Activated T-cell treated with anti-CD3 and anti-CD28 coated beads, Interleukin-2, amount 50 U/mL, for 4 hours (primary cell): ENCODE data around the gene C2CD4A. TPM values are rescaled to one million over a fixed set of nuclear protein-coding genes. Genes with fewer than 3 reads are reported as not detected.

Experiments
- ATAC-seq, 2 donors: fragments of 200-7000 bp; cut with Tn5 transposase; one replicate each; pipeline ENCODE4 v1.10.0; 2021
- DNase-seq: peaks from one replicate; pipeline ENCODE4 v3.0.0-alpha.2; 2020
- H3K27me3 Mint-ChIP-seq: one replicate; pipeline ENCODE4 v1.8.0; 2021; ENCODE audit warnings: low read depth, mixed read lengths
- H3K36me3 Mint-ChIP-seq: one replicate; pipeline ENCODE4 v1.8.0; 2022; ENCODE audit warnings: mixed read lengths; ENCODE audit not compliant: insufficient read depth
- H3K4me1 Mint-ChIP-seq: one replicate; pipeline ENCODE4 v1.8.0; 2021; ENCODE audit warnings: low read depth, mixed read lengths
- H3K4me3 Mint-ChIP-seq: one replicate; pipeline ENCODE4 v1.8.0; 2021; ENCODE audit warnings: mild to moderate bottlenecking, moderate library complexity, mixed read lengths
- H3K9me3 Mint-ChIP-seq: one replicate; pipeline ENCODE4 v1.8.0; 2021; ENCODE audit warnings: mixed read lengths
- total RNA-seq, 3 donors: library from RNA; stranded (reverse); gene quantifications; one replicate each; pipeline ENCODE4 v1.2.1, GENCODE V29; 2021

Gene C2CD4A
- total RNA-seq, 3 donors from 2014 or later, result 0.43 to 1.0 (median 0.69) TPM

DNA sequence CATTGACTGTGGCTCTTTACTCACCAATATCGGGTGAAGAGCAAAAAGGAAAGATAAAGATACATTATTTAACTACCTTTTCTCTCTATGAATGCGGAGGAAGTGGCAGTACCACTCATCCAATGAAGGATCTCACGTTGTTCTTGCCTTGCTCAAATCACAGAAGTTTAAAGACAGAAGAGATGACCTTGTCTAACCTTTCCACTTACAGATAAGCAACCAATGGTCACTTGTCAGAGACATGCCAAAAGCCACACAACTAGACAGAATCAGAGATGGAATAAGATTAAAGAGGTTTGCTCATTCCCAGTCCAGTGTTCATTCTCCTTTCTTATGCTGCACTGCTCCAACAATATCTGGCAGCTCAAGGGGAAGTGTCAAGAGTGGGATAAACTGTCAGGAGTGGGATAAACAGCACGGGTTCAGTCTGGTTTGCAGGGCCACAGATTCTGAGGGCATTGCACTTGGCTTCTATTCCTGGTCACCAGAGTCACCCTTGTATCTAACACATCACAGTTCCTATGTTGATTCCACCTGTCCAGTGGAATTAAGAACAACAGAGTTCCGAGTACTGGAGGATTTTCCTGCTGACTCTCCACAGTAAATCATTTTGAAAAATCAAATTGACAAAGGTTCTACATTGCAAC is 13.2 kb upstream of the C2CD4A start:
- H3K27me3 Mint-ChIP-seq, result no peaks in the 10 kb centered on the region
- H3K9me3 Mint-ChIP-seq, result no peaks in the 10 kb centered on the region
- ATAC-seq, result no peak
- no peak for DNase-seq
- H3K36me3 Mint-ChIP-seq, result peaks cover 10% of the 10 kb centered on the region
- no peak overlapping the region for H3K4me3 Mint-ChIP-seq
- peaks cover 52% of the 10 kb centered on the region for H3K4me1 Mint-ChIP-seq

DNA sequence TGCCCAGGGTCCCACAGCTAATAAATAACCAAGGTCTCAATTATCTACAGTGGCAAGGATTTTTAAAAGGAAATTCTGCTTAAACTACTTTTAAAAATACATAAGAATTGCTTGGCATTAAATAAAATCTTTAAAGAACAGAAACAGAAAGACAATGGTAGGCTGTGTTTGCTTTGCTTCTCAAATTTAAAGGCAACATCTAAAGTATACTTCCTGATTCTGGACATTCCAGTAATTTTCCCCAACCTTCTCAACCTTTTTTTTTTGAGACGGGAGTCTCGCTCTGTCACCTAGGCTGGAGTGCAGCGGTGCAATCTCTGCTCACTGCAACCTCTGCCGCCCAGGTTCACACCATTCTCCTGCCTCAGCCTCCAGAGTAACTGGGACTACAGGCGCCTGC is 11.8 kb upstream of the C2CD4A start:
- no peak for ATAC-seq
- H3K9me3 Mint-ChIP-seq, result no peaks in the 10 kb centered on the region
- H3K27me3 Mint-ChIP-seq, result no peaks in the 10 kb centered on the region
- peaks cover 54% of the 10 kb centered on the region for H3K4me1 Mint-ChIP-seq
- H3K4me3 Mint-ChIP-seq, result no peak overlapping the region
- peaks cover 5% of the 10 kb centered on the region for H3K36me3 Mint-ChIP-seq
- no peak for DNase-seq

DNA sequence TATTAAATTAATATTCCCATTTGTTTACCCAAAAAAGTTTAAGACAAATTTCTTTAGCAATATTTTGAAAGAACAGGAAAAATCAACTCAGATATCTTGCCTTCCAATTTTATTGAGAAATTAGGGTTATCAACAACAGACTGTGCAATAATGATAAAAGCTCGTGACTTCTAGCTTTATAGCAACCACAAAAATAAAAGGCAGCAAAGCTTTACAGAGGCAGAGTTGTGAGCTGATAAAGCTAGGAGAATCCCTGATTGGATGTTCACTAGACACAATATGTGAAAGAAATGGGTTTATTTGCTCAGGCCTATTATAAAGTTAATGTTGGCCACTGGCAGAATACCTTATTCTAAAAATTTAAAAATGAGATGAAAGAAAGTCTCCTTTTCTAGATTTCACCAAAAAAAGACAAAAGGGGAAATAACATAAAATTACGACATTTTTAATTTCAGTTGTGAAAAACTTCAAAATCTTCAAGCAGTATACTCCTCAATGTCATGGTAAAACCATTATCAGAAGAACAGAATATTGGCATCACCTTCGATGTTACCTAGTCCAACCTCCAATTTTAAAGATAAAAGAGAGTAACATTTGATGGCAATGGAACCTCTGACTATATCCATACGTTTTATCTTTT is 9.3 kb upstream of the C2CD4A start:
- no peak for DNase-seq
- H3K36me3 Mint-ChIP-seq, result peaks cover 4% of the 10 kb centered on the region
- H3K9me3 Mint-ChIP-seq, result no peaks in the 10 kb centered on the region
- no peak overlapping the region for H3K4me3 Mint-ChIP-seq
- peaks cover 60% of the 10 kb centered on the region for H3K4me1 Mint-ChIP-seq
- H3K27me3 Mint-ChIP-seq, result no peaks in the 10 kb centered on the region
- ATAC-seq, result no peak

DNA sequence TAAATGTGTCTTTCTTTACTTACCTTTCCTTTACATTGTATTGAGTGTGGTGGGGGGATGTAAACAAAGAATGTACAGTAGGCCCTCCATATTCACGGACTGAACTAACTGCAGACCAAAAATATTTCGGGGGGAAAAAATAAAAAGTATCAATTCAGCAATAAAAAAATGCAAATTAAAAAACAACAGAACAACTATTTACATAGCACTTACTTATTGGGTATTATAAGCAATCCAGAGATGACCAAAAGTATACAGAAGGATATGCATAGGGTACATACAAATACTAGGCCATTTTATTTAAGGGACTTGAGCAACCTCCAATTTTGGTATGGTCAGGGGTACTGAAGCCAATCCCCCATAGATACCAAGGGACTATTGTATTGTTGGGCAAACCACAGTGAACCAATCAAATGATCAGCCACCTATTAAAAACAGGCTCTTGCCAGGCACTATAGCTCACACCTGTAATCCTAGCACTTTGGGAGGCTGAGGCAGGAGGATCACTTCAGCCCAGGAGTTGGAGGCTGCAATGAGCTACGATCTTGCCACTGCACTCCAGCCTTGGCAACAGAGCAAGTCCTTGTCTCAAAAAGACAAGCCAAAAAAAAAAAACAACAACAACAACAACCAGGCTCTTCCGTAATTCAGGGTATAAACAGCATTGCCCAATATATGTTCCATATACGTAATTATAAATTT is 8.3 kb upstream of the C2CD4A start:
- Mint-ChIP-seq H3K36me3 (peaks cover 4% of the 10 kb centered on the region), H3K27me3 (no peaks in the 10 kb centered on the region), H3K9me3 (no peaks in the 10 kb centered on the region), H3K4me1 (peaks cover 58% of the 10 kb centered on the region), H3K4me3 (peak overlapping the region; percentile 98)
- ATAC-seq, result no peak
- DNase-seq, result no peak

DNA sequence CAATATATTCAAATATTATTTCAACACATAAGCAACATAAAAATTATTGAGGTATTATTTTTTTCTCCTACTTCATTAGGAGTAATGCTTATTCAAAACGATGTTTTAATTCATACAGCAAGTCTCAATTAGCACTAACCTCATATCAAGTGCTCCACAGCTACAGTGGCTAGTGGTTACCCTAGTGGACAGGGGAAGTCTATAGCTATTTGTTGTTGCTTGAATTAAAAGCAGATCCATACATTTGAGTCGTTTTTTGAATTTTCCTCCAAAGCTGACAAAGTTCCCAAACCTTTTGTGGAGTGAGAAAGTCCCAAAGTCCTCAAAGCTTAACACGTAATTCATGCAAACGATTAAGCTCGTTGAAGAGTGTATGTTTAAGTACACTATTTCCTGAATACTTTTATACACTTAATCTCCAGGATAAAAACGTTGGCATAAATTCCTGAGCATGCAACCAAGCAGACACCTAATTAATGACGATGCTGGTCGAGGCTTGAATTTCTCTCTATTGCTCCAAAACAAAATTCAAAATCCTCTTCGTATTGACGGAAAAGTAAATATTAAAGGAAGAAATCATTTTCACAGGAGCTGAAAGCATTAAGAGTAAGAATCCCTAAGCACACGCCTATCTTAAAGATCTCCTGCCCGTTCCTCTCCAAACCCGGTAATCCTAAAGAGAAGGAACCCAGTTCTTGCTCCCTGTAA is 7.5 kb upstream of the C2CD4A start:
- peaks cover 52% of the 10 kb centered on the region for H3K4me1 Mint-ChIP-seq
- no peak for DNase-seq
- H3K36me3 Mint-ChIP-seq, result peaks cover 4% of the 10 kb centered on the region
- H3K9me3 Mint-ChIP-seq, result no peaks in the 10 kb centered on the region
- ATAC-seq, result no peak
- peak overlapping the region; percentile 98 for H3K4me3 Mint-ChIP-seq
- H3K27me3 Mint-ChIP-seq, result no peaks in the 10 kb centered on the region

DNA sequence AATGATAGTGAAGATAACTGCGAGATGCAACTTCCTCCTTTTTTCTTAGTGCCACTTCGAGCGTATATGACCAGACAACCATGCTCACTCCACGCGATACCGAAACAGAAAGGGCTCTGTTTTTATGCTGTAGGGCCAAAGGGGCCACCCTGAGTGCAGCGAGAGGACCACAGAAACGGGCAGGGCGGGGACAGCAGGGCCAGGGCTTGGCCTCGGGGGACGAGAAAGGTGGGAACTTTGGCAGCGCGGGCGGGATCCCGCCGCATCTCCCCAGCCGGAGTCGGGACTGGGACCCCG is 7.0 kb upstream of the C2CD4A start:
- no peaks in the 10 kb centered on the region for H3K27me3 Mint-ChIP-seq
- ATAC-seq (peak; percentile 73 to 74), DNase-seq (peak; percentile 35)
- H3K36me3 Mint-ChIP-seq, result peaks cover 4% of the 10 kb centered on the region
- peaks cover 47% of the 10 kb centered on the region for H3K4me1 Mint-ChIP-seq
- H3K4me3 Mint-ChIP-seq, result peak overlapping the region; percentile 98
- no peaks in the 10 kb centered on the region for H3K9me3 Mint-ChIP-seq

DNA sequence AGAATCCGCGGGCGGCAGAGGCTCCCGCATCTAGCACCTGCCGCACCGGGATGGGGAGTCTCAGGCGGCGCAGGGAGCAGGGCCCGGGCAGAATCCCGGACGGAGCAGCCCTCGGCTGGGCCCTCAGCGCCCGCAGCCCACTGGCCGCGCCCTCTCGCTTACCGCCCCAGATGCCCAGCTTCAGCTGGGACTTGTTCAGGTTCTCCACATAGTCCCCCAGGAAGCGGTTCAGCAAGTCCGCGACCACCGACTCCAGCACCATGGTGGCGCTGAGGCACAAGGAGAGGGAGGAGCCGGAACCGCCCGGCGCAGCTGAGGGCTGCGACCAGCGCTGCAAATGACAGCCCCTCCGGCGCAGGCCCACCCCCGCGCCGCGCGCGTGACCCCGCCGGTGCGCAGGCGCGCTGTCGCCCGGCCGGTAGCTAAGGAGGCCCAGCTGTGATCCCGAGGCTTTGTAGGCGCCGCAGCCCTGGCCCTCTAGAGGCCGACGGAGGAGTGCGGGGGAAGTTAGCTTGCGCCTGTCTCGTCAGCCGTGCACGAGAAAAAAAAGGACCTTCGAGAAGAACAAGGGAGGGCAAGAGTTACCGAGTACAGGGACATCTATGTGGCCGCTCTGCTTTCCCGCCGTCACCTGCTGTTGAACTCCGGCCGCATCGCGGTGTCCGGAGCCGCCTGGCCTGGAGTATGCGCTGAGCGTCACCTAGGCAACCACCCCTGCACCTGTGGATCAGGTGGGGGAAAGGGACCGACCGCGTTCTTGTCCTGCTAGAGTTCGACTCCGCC is 6.5 kb upstream of the C2CD4A start, which contains the start of gene VPS13C:
TSS of gene VPS13C (minus strand) at position 335 of the 783 bp plus-strand sequence. CDS start at position 262, 73 bp downstream.
- Mint-ChIP-seq H3K36me3 (peaks cover 4% of the 10 kb centered on the region), H3K4me1 (peaks cover 45% of the 10 kb centered on the region), H3K27me3 (no peaks in the 10 kb centered on the region), H3K9me3 (no peaks in the 10 kb centered on the region), H3K4me3 (peak within 1 kb of the TSS; percentile 98)
- ATAC-seq (peak; percentile 91 to 93), DNase-seq (peak; percentile 85)

DNA sequence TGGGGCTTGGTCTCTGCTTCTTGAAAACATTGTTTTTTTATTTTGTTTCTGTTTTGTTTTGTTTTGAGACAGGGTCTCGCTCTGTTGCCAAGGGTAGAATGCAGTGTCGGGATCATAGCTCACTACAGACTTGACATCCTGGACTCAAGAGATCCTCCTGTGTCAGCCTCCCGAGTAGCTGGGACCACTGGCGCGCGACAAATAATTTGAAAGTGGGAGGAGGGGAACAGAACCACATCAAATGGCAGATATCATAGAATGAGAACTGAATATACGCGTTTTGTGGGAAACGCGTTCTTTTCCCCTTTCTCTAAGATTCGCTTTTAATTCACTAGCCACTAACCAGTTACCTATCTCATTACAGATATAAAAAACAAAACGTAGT is 5.9 kb upstream of the C2CD4A start:
- peaks cover 39% of the 10 kb centered on the region for H3K4me1 Mint-ChIP-seq
- ATAC-seq (peak; percentile 22 to 27), DNase-seq (no peak)
- H3K27me3 Mint-ChIP-seq, result no peaks in the 10 kb centered on the region
- peaks cover 4% of the 10 kb centered on the region for H3K36me3 Mint-ChIP-seq
- peak overlapping the region; percentile 98 for H3K4me3 Mint-ChIP-seq
- no peaks in the 10 kb centered on the region for H3K9me3 Mint-ChIP-seq

DNA sequence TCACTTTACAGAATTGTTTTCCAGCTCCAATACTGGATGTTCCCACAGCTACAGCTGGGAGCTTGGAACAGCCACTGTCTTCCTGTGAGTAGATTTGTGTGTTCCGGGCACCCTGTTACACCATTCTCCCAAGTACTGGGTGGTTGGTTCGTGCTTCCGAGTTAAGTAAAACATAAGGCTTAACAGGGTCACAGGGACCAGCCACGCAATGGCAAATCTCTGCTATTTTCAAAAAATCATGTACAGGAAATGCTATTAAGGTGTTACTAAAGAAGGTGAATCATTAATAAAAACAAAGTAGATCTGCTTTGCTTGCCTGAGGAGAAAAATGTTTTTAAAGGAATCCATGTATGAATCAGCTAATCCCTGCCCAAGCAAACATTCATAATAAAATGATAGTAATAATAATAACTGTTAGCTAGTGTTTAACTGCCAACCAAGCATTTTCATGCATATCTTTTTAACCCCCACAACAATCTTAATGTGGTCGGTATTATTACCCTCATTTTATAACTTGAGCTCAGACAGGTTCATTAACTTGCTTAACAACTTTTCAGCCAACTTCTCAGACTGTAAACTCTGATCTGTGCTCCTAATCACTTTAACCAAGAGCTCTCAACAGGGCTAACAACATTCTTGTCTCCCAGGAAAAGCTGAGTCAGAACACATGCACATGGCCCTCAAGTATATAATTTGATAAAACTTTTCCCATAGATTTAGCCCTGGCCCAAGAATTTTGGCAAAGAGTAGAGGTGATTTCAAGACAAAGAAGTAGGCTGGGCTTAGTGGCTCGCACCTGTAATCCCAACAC is 2.7 kb upstream of the C2CD4A start:
- no peak for ATAC-seq
- no peak for DNase-seq
- Mint-ChIP-seq H3K9me3 (no peaks in the 10 kb centered on the region), H3K4me1 (peaks cover 40% of the 10 kb centered on the region), H3K27me3 (peaks cover 18% of the 10 kb centered on the region), H3K4me3 (no peak overlapping the region), H3K36me3 (no peaks in the 10 kb centered on the region)

DNA sequence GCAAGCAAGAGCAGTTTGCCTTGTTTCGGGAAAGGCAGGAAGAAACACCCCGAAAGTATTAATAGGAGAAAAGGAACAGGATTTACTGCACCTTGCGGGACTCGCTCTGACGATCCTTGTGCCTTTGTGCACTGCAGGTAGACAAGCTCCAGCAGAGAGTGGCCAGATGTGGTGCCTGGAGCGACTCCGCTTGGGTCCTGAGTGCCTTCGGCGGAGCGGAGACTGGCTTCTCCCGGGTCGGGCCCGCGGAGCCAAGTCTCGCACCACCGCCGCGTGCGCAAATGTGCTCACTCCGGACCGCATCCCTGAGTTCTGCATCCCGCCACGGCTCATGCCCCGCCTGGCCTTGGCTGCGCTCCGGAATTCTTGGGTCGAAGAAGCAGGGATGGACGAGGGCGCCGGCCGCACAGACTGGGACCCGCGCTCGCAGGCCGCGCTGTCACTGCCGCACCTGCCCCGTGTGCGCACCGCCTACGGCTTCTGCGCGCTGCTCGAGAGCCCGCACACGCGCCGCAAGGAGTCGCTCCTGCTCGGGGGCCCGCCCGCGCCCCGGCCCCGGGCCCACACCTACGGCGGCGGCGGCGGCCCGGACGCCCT is 769 bp downstream of the C2CD4A start:
- H3K9me3 Mint-ChIP-seq, result no peaks in the 10 kb centered on the region
- ATAC-seq, result peak; percentile 74 to 75
- H3K36me3 Mint-ChIP-seq, result no peaks in the 10 kb centered on the region
- DNase-seq, result no peak
- peak overlapping the region; percentile 82 for H3K4me3 Mint-ChIP-seq
- peaks cover 23% of the 10 kb centered on the region for H3K4me1 Mint-ChIP-seq
- H3K27me3 Mint-ChIP-seq, result peaks cover 19% of the 10 kb centered on the region

DNA sequence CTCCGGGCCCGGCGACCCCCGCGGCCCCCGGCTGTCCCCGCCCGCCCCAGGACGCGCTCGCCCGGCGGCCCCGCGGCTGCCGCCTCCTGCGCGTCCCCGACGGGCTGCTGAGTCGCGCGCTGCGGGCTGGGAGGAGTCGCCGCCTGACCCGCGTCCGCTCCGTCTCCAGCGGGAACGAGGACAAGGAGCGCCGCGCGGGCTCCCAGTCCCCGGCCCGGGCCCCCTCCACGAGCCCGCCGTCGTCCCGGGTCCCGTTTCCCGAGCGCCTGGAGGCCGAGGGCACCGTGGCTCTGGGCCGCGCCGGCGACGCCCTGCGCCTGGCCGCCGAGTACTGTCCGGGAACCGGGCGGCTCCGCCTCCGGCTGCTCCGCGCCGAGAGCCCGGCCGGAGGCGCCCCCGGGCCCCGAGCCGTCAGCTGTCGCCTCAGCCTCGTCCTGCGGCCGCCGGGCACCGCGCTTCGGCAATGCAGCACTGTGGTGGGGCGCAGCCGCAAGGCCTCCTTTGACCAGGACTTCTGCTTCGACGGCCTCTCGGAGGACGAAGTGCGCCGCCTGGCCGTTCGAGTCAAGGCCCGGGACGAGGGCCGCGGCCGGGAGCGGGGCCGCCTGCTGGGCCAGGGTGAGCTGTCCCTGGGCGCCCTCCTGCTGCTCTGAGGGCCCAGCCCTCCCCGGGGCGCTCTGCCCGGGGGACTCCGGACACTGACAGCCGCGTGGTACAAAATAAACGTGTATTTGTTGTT is 1.5 kb downstream of the C2CD4A start:
- peaks cover 20% of the 10 kb centered on the region for H3K4me1 Mint-ChIP-seq

DNA sequence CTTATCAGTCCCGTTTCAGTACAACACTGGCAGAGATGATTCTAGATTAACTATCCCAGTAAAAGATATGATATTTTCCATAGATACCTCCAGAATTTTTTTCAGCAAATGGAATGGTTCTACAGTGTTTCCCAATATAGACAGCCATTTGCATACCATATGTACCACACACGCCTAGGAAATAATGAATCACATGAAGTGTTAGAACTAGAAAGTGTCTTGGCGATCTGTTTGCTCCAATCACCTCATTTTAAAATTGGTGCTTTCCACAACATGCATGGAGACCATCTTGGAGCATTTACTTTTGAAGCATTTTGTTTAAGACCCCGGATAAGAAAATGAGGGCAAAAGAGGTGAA is 2.0 kb downstream of the C2CD4A start:
- H3K36me3 Mint-ChIP-seq, result no peaks in the 10 kb centered on the region
- no peak for ATAC-seq
- H3K9me3 Mint-ChIP-seq, result no peaks in the 10 kb centered on the region
- H3K4me3 Mint-ChIP-seq, result peak overlapping the region; percentile 79
- peaks cover 18% of the 10 kb centered on the region for H3K4me1 Mint-ChIP-seq
- H3K27me3 Mint-ChIP-seq, result peaks cover 19% of the 10 kb centered on the region
- DNase-seq, result no peak

More for the DNA sequence above, 1.5 kb downstream of the C2CD4A start:
- peak; percentile 49 for ATAC-seq
- Mint-ChIP-seq H3K36me3 (no peaks in the 10 kb centered on the region), H3K27me3 (peaks cover 19% of the 10 kb centered on the region), H3K9me3 (no peaks in the 10 kb centered on the region), H3K4me3 (peak overlapping the region; percentile 79)
- DNase-seq, result no peak
